Uterus (tissue), 2 donors: ENCODE data around the gene SLFN5.

ENCODE experiments used
- CTCF ChIP-seq, 4 experiments: fragments of 200-600 bp in 2 of 4; fragments of 450-650 bp in 2 of 4; sonication (generic) in 2 of 4; IDR thresholded peaks; one replicate each; pipeline ENCODE4 v1.5.1; 2016 to 2019; ENCODE audit warnings: antibody characterized with exemption in 4 of 4, mild to moderate bottlenecking in 2 of 4, moderate library complexity in 1 of 4
- POLR2A ChIP-seq, 2 donors: fragments of 450-650 bp; IDR thresholded peaks; one replicate each; pipeline ENCODE4 v1.6.1; 2016; ENCODE audit warnings: antibody characterized with exemption in 2 of 2, mild to moderate bottlenecking in 1 of 2, moderate library complexity in 1 of 2

GRCh38 chr17:35210741-35211140, 32.1 kb upstream of the SLFN5 start:
- TF ChIP-seq CTCF (IDR thresholded peaks at IDR 0.05) (no peak), POLR2A (IDR thresholded peaks at IDR 0.05) (no peak)
